Measurements from ENCODE around the gene BCR. TPM values are rescaled to one million over a fixed set of nuclear protein-coding genes. Genes with fewer than 3 reads are reported as not detected.
A peak's percentile ranks its signal among the peaks of the same experiment; 100 is the strongest.

The BCR gene
- total and polyA plus RNA-seq, 2 of the 13 experiments (the other 11 are each of a cell fraction or from before 2014, with no cell fraction given): 19.9 to 33.6 TPM

DNA sequence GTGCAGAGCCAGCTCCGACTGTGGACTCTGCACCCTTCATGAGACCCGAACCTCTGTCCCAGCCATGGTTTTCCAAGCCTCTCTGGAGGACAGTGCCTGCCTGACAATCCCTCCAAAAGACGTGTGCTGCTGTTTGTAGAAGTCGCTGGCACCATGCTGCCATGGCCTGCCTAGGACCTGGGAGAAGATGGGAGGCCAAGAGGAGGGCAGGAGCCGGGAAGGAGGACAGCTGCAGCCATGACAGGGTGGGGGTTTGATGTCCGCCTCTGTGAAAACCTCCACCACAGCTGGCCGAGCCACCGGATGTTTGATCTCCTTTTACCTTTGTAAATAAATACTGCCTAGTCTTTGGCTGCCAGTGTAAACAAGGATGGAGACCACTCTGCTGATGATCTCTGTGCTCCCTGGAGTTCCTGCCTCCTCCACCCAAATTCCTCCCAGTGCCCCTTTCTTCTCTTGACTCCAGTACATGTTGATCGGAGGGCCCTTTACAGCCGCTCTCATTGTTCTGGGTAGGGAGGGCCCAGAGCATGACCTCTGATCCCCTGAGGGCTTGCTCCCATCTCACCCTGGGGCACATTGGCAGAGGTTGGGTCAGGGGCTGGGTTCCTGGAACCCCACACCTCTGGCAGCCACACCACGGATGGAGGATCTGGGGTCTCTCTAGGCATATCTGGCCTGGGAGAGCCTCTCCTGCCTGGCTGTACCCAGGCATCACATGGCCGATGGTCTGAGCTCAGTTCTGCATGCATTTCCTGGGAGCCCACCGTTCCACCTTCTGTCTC lies 66.9 kb downstream of the BCR start (continued):
- TF ChIP-seq, protein P1, sequence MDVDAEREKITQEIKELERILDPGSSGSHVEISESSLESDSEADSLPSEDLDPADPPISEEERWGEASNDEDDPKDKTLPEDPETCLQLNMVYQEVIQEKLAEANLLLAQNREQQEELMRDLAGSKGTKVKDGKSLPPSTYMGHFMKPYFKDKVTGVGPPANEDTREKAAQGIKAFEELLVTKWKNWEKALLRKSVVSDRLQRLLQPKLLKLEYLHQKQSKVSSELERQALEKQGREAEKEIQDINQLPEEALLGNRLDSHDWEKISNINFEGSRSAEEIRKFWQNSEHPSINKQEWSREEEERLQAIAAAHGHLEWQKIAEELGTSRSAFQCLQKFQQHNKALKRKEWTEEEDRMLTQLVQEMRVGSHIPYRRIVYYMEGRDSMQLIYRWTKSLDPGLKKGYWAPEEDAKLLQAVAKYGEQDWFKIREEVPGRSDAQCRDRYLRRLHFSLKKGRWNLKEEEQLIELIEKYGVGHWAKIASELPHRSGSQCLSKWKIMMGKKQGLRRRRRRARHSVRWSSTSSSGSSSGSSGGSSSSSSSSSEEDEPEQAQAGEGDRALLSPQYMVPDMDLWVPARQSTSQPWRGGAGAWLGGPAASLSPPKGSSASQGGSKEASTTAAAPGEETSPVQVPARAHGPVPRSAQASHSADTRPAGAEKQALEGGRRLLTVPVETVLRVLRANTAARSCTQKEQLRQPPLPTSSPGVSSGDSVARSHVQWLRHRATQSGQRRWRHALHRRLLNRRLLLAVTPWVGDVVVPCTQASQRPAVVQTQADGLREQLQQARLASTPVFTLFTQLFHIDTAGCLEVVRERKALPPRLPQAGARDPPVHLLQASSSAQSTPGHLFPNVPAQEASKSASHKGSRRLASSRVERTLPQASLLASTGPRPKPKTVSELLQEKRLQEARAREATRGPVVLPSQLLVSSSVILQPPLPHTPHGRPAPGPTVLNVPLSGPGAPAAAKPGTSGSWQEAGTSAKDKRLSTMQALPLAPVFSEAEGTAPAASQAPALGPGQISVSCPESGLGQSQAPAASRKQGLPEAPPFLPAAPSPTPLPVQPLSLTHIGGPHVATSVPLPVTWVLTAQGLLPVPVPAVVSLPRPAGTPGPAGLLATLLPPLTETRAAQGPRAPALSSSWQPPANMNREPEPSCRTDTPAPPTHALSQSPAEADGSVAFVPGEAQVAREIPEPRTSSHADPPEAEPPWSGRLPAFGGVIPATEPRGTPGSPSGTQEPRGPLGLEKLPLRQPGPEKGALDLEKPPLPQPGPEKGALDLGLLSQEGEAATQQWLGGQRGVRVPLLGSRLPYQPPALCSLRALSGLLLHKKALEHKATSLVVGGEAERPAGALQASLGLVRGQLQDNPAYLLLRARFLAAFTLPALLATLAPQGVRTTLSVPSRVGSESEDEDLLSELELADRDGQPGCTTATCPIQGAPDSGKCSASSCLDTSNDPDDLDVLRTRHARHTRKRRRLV (CRISPR knock-in tag; IDR thresholded peaks at IDR 0.05): no peak
- TF ChIP-seq ZNF260 (CRISPR knock-in tag; IDR thresholded peaks at IDR 0.05; ENCODE audit: borderline replicate concordance, low read depth) (no peak), ZNF563 (CRISPR knock-in tag; IDR thresholded peaks at IDR 0.05) (no peak), FOSL2 (CRISPR knock-in tag; IDR thresholded peaks at IDR 0.05) (peak; percentile 38; the same call in 1 of the 2 replicates), HMG20B (CRISPR knock-in tag; conservative IDR thresholded peaks at IDR 0.05) (no peak), CSRNP1 (CRISPR knock-in tag; IDR thresholded peaks at IDR 0.05) (no peak), FOXP1 (IDR thresholded peaks at IDR 0.05) (0 out of 2 replicates have a peak, but pooled peaks have one; percentile 39), FOXP1 (CRISPR knock-in tag; IDR thresholded peaks at IDR 0.05) (peak; percentile 91), ZNF263 (CRISPR knock-in tag; IDR thresholded peaks at IDR 0.05) (peak; percentile 100), ZNF615 (CRISPR knock-in tag; IDR thresholded peaks at IDR 0.05; ENCODE audit: borderline replicate concordance) (0 out of 2 replicates have a peak, but pooled peaks have one; percentile 17), ZBTB25 (CRISPR knock-in tag; IDR thresholded peaks at IDR 0.05) (no peak), PRMT3 (CRISPR knock-in tag; IDR thresholded peaks at IDR 0.05; ENCODE audit: borderline replicate concordance, low read depth) (no peak), ZNF343 (CRISPR knock-in tag; IDR thresholded peaks at IDR 0.05) (no peak), KLF16 (CRISPR knock-in tag; IDR thresholded peaks at IDR 0.05) (0 out of 4 replicates have a peak, but pooled peaks of 1 of the 2 experiments have one; percentile 22), SRSF9 (IDR thresholded peaks at IDR 0.05; ENCODE audit: borderline replicate concordance, insufficient read depth, low read depth, low read length, poor library complexity, severe bottlenecking) (no peak), ZSCAN20 (CRISPR knock-in tag; IDR thresholded peaks at IDR 0.05; ENCODE audit: borderline replicate concordance) (peak; percentile 53; the same call in 1 of the 2 replicates)
- TF ChIP-seq, protein P2, sequence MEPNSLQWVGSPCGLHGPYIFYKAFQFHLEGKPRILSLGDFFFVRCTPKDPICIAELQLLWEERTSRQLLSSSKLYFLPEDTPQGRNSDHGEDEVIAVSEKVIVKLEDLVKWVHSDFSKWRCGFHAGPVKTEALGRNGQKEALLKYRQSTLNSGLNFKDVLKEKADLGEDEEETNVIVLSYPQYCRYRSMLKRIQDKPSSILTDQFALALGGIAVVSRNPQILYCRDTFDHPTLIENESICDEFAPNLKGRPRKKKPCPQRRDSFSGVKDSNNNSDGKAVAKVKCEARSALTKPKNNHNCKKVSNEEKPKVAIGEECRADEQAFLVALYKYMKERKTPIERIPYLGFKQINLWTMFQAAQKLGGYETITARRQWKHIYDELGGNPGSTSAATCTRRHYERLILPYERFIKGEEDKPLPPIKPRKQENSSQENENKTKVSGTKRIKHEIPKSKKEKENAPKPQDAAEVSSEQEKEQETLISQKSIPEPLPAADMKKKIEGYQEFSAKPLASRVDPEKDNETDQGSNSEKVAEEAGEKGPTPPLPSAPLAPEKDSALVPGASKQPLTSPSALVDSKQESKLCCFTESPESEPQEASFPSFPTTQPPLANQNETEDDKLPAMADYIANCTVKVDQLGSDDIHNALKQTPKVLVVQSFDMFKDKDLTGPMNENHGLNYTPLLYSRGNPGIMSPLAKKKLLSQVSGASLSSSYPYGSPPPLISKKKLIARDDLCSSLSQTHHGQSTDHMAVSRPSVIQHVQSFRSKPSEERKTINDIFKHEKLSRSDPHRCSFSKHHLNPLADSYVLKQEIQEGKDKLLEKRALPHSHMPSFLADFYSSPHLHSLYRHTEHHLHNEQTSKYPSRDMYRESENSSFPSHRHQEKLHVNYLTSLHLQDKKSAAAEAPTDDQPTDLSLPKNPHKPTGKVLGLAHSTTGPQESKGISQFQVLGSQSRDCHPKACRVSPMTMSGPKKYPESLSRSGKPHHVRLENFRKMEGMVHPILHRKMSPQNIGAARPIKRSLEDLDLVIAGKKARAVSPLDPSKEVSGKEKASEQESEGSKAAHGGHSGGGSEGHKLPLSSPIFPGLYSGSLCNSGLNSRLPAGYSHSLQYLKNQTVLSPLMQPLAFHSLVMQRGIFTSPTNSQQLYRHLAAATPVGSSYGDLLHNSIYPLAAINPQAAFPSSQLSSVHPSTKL (CRISPR knock-in tag; IDR thresholded peaks at IDR 0.05): peak; percentile 72
